Measurements from ENCODE around the gene NEUROG1.

NEUROG1 gene

GRCh38 chr5:135561266-135561665 is 25.5 kb upstream of the NEUROG1 start:
- DNase-seq, result no peak

DNA sequence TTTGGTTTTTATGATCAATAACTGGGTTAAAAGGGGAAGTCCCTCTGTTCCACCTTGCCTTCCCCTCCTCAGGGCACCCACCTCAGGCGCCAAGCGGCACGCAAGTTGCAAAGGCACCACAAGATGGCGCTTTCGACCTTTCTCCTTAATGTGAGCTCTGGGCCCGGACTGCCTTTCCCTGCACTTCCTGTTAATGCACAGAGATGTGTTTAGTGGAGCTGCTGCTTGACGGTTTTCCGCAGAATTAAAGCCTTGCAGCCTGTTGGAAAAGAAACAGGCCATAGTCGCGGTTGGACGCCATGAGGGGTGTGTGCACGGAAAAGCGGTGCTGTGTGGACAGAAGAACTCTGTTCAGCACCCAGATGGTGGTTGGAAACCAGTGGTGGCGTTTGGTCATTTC is 25.1 kb upstream of the NEUROG1 start:
- peak; percentile 55 to 57 for DNase-seq

DNA sequence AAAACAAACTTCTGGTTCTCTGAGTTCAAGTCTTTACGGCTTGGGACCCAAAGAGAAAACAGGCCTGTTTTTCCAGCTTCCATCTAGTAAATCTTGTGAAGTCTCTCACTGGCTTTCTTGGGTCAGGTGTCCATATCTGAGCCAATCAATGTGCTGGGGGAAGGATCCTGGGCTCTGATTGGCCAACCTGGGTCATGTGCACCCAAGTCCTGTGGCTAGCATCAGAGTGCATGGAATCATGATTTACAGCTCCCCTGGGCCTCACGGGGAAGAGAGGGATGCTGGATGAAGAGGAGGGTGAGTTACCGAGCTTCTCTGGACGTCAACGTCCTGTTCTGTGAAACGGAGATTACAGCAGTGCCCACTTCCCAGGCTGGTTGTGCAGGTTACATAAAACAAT is 23.6 kb upstream of the NEUROG1 start:
- no peak for DNase-seq

DNA sequence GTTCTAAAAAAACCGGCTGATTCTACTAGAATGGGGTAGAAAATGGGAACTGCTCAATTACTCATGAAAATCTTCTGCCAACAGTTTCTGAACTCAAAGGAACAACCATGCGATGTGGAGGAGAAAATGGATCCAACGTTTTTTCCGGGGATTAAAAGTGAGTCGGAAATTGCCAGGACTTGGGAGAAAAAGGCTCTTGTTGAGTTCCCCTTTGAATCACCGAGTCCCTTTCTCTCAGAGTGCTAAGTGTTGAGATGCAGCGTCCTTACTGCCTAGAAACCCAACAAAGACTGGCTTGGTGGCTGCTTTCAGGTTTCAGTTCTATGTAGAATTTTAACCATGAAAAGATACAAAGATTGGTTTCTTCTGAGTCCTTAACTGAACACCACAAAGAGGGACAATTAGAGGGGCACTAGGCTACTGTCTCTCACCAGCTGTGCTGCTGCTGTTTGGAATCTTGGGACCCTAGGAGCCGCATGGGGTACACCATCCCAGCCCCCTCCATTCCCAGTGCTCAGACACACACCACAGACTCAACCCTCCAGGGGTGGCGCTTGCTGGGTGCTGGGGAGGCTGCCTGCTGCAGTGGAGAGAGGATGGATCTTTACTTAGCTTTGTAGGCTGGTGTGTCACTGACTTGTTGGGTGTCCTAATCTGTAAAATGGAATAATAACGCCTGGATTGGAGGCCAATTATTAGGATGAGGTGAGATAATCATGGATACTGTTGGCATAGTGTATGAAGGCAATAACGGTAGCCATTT is 21.5 kb upstream of the NEUROG1 start:
- no peak for DNase-seq

DNA sequence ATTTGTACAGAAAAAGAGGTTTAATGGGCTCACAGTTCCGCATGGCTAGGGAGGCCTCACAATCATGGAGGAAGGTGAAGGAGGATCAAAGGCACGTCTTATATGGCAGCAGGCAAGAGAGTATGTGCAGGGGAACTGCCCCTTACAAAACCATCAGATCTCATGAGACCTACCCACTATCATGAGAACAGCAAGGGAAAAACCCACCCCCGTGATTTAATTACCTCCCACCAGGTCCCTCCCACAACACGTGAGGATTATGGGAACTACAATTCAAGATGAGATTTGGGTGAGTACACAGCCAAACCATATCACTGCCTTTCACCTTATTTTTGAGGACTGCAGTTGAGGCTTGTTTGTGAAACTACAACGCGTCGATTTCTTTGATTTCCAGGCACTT is 20.9 kb upstream of the NEUROG1 start:
- DNase-seq, result no peak

GRCh38 chr5:135555530-135555929 is 19.8 kb upstream of the NEUROG1 start:
- DNase-seq, result no peak

GRCh38 chr5:135553688-135554462 is 18.1 kb upstream of the NEUROG1 start:
- DNase-seq, result no peak

GRCh38 chr5:135551593-135552447 is 16.1 kb upstream of the NEUROG1 start:
- peak; percentile 36 to 54 for DNase-seq

- no peak for DNase-seq
Measured at GRCh38 chr5:135549413-135549812, 13.6 kb upstream of the NEUROG1 start.

- DNase-seq, result no peak
Measured at GRCh38 chr5:135547590-135548254, 12.0 kb upstream of the NEUROG1 start.

GRCh38 chr5:135546912-135547311 is 11.1 kb upstream of the NEUROG1 start:
- no peak for DNase-seq

DNA sequence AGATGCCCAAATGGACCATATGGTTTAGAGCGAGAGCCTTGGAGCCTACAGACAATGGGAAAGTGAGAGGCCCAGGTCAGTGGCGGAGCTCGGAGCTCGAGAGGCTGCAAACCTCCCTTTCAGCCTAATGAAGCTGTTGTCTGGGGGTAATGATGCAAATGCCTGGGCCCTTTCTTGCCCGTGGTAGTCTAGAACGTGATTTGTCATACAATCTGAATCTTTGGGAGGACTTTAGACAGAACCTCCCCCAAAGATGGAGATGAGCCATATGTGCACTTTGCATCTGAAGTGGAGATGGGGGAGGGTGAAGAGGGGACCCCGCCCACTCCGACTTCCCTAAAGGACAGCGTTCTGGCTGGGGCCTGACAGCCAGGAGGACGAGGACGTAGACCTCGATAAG is 10.3 kb upstream of the NEUROG1 start:
- no peak for DNase-seq

- no peak for DNase-seq
Measured at GRCh38 chr5:135545099-135545498, 9.3 kb upstream of the NEUROG1 start.

DNA sequence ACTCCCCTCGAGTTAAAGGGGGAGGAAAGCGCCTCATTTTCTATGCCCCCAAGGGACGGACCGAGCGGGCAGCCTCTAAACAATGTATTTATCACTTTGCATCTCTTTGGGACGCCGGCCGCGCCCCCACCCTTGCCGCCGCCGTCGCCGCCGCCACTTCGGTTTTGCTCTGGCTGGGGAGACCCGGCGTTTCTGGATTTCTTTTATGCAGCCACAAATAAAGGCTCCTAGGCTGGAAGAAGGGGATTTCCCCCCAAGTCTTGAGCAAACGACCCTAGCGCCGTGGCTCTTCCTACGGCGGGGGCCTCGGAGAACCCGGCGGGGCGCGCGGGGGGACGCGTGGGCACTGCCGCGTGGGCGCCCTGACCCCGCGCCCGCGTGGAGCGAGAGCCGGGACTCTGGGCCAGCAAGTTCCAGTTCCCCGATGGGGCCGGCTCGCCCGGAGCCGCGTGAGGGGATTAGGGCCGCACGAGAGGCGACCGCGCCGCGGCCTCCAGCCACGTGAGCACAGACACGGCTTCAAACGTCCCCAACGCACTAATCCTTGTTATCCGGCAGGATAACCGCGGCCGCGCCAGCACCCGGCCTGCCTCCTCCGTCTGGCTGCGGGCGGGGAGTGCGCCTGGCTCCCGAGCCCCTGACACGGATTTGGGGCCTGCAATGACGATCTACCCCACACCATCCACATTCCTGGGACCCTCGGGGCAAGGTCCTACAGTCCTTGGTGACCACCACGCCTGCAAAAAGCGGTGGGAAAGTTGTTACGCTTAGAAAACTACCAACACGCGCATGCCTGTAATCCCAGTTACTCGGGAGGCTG is 7.9 kb upstream of the NEUROG1 start:
- no peak for DNase-seq

- DNase-seq, result no peak
Measured at GRCh38 chr5:135543001-135543484, 7.3 kb upstream of the NEUROG1 start.

DNA sequence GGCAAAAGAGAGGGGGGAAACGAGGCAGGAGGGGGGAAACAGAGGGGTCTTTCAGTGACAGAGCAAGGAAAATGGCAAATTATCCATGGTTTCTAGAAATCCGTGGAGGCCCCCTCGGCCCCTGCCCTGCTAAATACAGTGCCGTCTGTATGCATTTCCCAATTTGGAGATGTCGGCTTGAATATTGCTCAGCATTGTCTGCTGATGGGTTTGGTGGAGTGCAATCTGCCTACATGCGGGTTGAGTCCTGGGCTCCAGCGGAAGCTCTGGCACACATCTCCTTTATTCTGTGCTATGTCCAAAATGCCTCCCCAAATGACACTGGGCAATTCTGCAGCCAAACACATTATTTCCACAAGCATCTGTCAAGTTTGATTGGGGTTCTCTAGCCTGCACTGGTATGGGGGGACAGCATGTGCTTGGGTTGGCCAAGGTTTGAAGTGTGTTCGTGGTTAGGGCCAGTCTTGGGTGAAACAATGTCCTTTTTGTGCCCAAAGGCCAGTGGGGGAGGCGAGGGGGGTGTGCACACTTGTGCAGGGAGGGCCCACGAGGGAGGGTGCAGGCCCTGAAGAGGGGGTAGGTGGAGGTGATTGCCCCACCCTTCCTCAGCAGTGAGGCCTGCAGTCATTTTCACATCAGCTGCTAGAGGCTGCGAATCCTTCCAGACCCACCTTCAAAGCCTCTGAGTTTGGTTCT is 6.2 kb upstream of the NEUROG1 start:
- no peak for DNase-seq

- DNase-seq, result no peak
Measured at GRCh38 chr5:135539430-135540005, 3.8 kb upstream of the NEUROG1 start.

DNA sequence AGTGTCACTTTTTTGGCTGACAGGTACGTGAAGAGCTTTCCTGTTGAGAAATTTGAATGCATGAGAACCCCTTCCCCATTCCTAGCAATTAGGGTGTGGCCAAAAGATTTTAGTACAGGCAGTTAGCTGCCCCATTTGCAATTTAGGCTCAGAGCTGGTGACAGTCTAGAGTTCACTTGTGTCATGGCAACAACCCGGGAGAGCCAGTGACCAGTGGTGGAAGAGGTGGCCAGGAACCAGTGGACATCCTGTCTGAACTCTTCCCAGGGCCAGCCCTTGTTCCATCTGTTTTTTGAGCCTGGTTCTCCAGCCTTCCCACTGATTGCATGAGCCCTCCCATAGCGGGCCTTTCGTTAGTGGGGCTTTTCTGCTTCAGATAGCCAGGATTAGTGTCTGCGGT is 2.5 kb upstream of the NEUROG1 start:
- DNase-seq, result no peak

DNA sequence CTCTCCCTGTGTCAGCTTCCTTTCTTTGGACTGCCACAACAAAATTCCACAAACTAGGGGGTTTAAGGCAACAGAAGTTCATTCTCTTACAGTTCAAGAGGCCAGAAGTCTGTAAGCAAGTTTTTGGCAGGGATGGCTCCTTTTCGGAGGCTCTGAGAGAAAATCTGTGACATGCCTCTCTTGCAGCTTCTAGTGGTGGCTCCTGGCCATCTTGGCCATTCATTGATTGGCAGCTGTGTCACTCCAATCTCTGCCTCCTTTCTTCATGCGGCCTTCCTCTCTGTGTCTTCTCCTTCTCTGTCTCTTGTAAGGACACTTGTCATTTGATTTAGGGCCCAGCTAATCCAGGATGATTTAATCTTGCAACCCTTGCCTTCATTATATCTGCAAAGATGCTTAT is 2.0 kb upstream of the NEUROG1 start:
- DNase-seq, result no peak

DNA sequence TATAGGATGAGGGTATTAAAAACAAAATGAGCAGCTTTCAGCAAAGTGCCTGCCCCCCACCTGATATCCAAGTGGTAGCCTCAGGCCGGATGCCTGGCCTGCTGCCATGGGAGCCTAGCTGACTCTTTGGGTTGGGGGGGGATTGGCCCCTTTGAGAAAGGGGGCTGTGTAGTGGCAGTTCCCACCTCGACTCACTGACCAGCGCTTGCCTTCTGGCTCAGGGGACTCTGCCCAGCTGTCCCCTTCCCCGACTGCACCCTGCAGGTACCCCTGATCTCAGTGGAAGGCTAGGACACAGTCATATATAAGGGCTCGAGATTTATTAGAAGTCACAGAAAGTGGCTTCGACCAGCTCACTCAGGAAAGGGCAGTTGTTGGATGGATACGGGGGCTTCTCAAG is 1.5 kb upstream of the NEUROG1 start:
- no peak for DNase-seq

DNA sequence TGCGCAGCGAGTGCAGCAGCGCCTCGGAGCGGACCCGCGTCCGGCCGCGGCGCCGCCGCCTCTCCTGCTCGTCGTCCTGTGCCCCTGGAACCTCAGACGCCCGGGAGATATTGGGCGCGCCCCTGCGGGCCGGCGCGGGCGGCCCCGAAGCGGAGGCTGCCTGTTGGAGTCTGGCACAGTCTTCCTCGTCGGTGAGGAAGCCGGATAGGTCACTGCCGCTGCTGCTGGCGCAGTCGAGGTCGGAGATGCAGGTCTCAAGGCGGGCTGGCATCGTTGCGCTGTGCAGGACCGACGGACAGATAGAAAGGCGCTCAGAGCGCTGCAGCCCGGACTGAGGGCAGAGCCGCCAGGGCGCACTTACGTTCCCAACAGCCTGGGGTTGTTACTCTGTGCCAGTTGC is 344 bp downstream of the NEUROG1 start:
- no peak for DNase-seq

Data from CD4-positive, alpha-beta T cell treated with Interleukin-4 for 1 hour (primary cell).